Measurements from ENCODE around the gene PDLIM1. TPM values are rescaled to one million over a fixed set of nuclear protein-coding genes. Genes with fewer than 3 reads are reported as not detected.

PDLIM1 gene
- total RNA-seq, 1 experiment from 2014 or later = 67.4 TPM

GRCh38 chr10:95330966-95331453 is 40.2 kb upstream of the PDLIM1 start:
- Histone ChIP-seq H3K4me3 (replicated peaks in 1 of 2; ENCODE audit: low read depth in 1 of 2, low read length in 2 of 2) (no peak overlapping the region), H3K4me1 (ENCODE audit: control insufficient read depth in 1 of 2, insufficient read depth in 2 of 2, low read length in 2 of 2) (peaks cover 0 to 16% of the 10 kb centered on the region in 2 experiments; a peak in 2 of 4 replicates), H3K9me2 (ENCODE audit: insufficient read depth) (no peaks in the 10 kb centered on the region), H4K20me1 (ENCODE audit: insufficient read depth) (no peaks in the 10 kb centered on the region), H2AFZ (ENCODE audit: low read depth, low read length, poor library complexity, severe bottlenecking) (no peak overlapping the region), H3K9ac (ENCODE audit: low read length) (no peak overlapping the region), H3K9me3 (ENCODE audit: control insufficient read depth in 1 of 2, insufficient read depth in 1 of 2, low read depth in 1 of 2, low read length in 2 of 2) (no peaks in the 10 kb centered on the region), H3K27me3 (ENCODE audit: insufficient read depth, low read length) (no peaks in the 10 kb centered on the region), H3K4me2 (ENCODE audit: low read length) (no peak overlapping the region), H3K79me2 (ENCODE audit: insufficient read depth, low read length) (no peaks in the 10 kb centered on the region), H3K36me3 (ENCODE audit: control insufficient read depth in 1 of 2, insufficient read depth in 2 of 2, low read length in 2 of 2) (no peaks in the 10 kb centered on the region), H3K27ac (ENCODE audit: low read depth, low read length) (no peak overlapping the region)
- ATAC-seq = no peak
- RAD21 ChIA-PET (ENCODE audit: low non-redundant PET in 1 of 2, low total read pairs in 2 of 2, uncharacterized antibody in 2 of 2, unreplicated experiment in 2 of 2) = no interaction called here
- TF ChIP-seq, protein P1, sequence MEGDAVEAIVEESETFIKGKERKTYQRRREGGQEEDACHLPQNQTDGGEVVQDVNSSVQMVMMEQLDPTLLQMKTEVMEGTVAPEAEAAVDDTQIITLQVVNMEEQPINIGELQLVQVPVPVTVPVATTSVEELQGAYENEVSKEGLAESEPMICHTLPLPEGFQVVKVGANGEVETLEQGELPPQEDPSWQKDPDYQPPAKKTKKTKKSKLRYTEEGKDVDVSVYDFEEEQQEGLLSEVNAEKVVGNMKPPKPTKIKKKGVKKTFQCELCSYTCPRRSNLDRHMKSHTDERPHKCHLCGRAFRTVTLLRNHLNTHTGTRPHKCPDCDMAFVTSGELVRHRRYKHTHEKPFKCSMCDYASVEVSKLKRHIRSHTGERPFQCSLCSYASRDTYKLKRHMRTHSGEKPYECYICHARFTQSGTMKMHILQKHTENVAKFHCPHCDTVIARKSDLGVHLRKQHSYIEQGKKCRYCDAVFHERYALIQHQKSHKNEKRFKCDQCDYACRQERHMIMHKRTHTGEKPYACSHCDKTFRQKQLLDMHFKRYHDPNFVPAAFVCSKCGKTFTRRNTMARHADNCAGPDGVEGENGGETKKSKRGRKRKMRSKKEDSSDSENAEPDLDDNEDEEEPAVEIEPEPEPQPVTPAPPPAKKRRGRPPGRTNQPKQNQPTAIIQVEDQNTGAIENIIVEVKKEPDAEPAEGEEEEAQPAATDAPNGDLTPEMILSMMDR (IDR thresholded peaks at IDR 0.05 in 2 of 3, conservative IDR thresholded peaks at IDR 0.05 in 1 of 3; ENCODE audit: borderline replicate concordance in 1 of 3, insufficient read depth in 1 of 3, low read depth in 2 of 3, low read length in 2 of 3) = no peak
- TF ChIP-seq SP1 (IDR thresholded peaks at IDR 0.05; ENCODE audit: low read depth) = no peak
- no peak for TF ChIP-seq POLR2A (IDR thresholded peaks at IDR 0.05; ENCODE audit: borderline replicate concordance, extremely low read depth, insufficient read depth, insufficient read length)
- no peak for TF ChIP-seq CBX3 (IDR thresholded peaks at IDR 0.05; ENCODE audit: low read depth)
- TF ChIP-seq MAX (IDR thresholded peaks at IDR 0.05) = no peak
- TF ChIP-seq ZNF274 (IDR thresholded peaks at IDR 0.05; ENCODE audit: low read depth, low read length) = no peak
- no peak for TF ChIP-seq SIN3A (IDR thresholded peaks at IDR 0.05; ENCODE audit: low read depth)
- no peak for TF ChIP-seq EZH2phosphoT487 (IDR thresholded peaks at IDR 0.05; ENCODE audit: borderline replicate concordance)
- no peak for TF ChIP-seq ZBTB33 (IDR thresholded peaks at IDR 0.05; ENCODE audit: extremely low read depth, insufficient replicate concordance, low read length)
- TF ChIP-seq SRF (IDR thresholded peaks at IDR 0.05; ENCODE audit: low read depth) = no peak
- no peak for TF ChIP-seq ZFX (IDR thresholded peaks at IDR 0.05)
- TF ChIP-seq EZH2 (IDR thresholded peaks at IDR 0.05) = no peak
- no peak for TF ChIP-seq CEBPB (IDR thresholded peaks at IDR 0.05; ENCODE audit: low read depth)
- no peak for TF ChIP-seq JUND (IDR thresholded peaks at IDR 0.05)
- no peak for TF ChIP-seq REST (IDR thresholded peaks at IDR 0.05; ENCODE audit: low read depth)
- no peak for TF ChIP-seq ATF3 (IDR thresholded peaks at IDR 0.05)
- no peak for TF ChIP-seq EGR1 (IDR thresholded peaks at IDR 0.05; ENCODE audit: low read depth)
- TF ChIP-seq YY1 (IDR thresholded peaks at IDR 0.05; ENCODE audit: extremely low read depth, insufficient replicate concordance, low read depth, low read length) = no peak
- TF ChIP-seq ELF1 (IDR thresholded peaks at IDR 0.05; ENCODE audit: borderline replicate concordance, low read depth) = no peak
- no peak for TF ChIP-seq TCF7L2 (IDR thresholded peaks at IDR 0.05; ENCODE audit: borderline replicate concordance, extremely low read depth, insufficient read depth, insufficient read length)
- no peak for DNase-seq (ENCODE audit: low read depth, low spot score)
- CTCF ChIA-PET = no interaction called here
- no TSS peak for BruUV-seq (replicated peaks)
- intact Hi-C loops (cut with micrococcal nuclease) = no loop called here
- POLR2A ChIA-PET = no interaction called here

Measured in HCT116 (cell line).